GM18520 (cell line): ENCODE results near the gene CD207.

ENCODE experiments used
- ATAC-seq: cut with Tn5 transposase; IDR thresholded peaks from one replicate; pipeline ENCODE4 v1.9.1; 2021; ENCODE audit not compliant: unreplicated experiment

The CD207 gene

GRCh38 chr2:70796262-70796661, 39.4 kb downstream of the CD207 start:
- ATAC-seq: no peak

GRCh38 chr2:70795164-70795995, 40.2 kb downstream of the CD207 start:
- no peak for ATAC-seq

- no peak for ATAC-seq
These were observed 42.2 kb downstream of the CD207 start for GRCh38 chr2:70793450-70793849.

GRCh38 chr2:70790136-70790828, 45.3 kb downstream of the CD207 start, which contains the start of gene FIGLA:
FIGLA (minus strand) TSS chr2:70790643; CDS start chr2:70790638, 5 bp downstream.
- ATAC-seq: no peak

- ATAC-seq: no peak
These were observed 46.1 kb downstream of the CD207 start for GRCh38 chr2:70789304-70790135.

GRCh38 chr2:70785137-70785911, 50.3 kb downstream of the CD207 start:
- no peak for ATAC-seq

- no peak for ATAC-seq
These were observed 51.3 kb downstream of the CD207 start for GRCh38 chr2:70784320-70784719.
